ENCODE results near the gene PID1.

Gene PID1

GRCh38 chr2:229246334-229246733 is 24.8 kb downstream of the PID1 start:
- TF ChIP-seq POLR2A (IDR thresholded peaks at IDR 0.05; ENCODE audit: low read length) (no peak), GATA1 (IDR thresholded peaks at IDR 0.05; ENCODE audit: low read depth, low read length) (no peak)
- no peak for DNase-seq

GRCh38 chr2:229244975-229245374 is 26.1 kb downstream of the PID1 start:
- TF ChIP-seq GATA1 (IDR thresholded peaks at IDR 0.05; ENCODE audit: low read depth, low read length): no peak
- no peak for TF ChIP-seq POLR2A (IDR thresholded peaks at IDR 0.05; ENCODE audit: low read length)
- no peak for DNase-seq

GRCh38 chr2:229243890-229244560 is 27.1 kb downstream of the PID1 start:
- DNase-seq: no peak
- TF ChIP-seq GATA1 (IDR thresholded peaks at IDR 0.05; ENCODE audit: low read depth, low read length): no peak
- no peak for TF ChIP-seq POLR2A (IDR thresholded peaks at IDR 0.05; ENCODE audit: low read length)

- no peak for TF ChIP-seq POLR2A (IDR thresholded peaks at IDR 0.05; ENCODE audit: low read length)
- TF ChIP-seq GATA1 (IDR thresholded peaks at IDR 0.05; ENCODE audit: low read depth, low read length): no peak
- DNase-seq: no peak
Observed at GRCh38 chr2:229240984-229241491, 30.0 kb downstream of the PID1 start.

- no peak for DNase-seq
- TF ChIP-seq POLR2A (IDR thresholded peaks at IDR 0.05; ENCODE audit: low read length): no peak
- no peak for TF ChIP-seq GATA1 (IDR thresholded peaks at IDR 0.05; ENCODE audit: low read depth, low read length)
Observed at GRCh38 chr2:229239021-229239420, 32.1 kb downstream of the PID1 start.

- no peak for DNase-seq
- TF ChIP-seq GATA1 (IDR thresholded peaks at IDR 0.05; ENCODE audit: low read depth, low read length): no peak
- no peak for TF ChIP-seq POLR2A (IDR thresholded peaks at IDR 0.05; ENCODE audit: low read length)
Observed at GRCh38 chr2:229237270-229237669, 33.8 kb downstream of the PID1 start.

GRCh38 chr2:229235131-229235914 is 35.8 kb downstream of the PID1 start:
- TF ChIP-seq POLR2A (IDR thresholded peaks at IDR 0.05; ENCODE audit: low read length): no peak
- no peak for TF ChIP-seq GATA1 (IDR thresholded peaks at IDR 0.05; ENCODE audit: low read depth, low read length)
- DNase-seq: no peak

- no peak for TF ChIP-seq GATA1 (IDR thresholded peaks at IDR 0.05; ENCODE audit: low read depth, low read length)
- TF ChIP-seq POLR2A (IDR thresholded peaks at IDR 0.05; ENCODE audit: low read length): no peak
- no peak for DNase-seq
Observed at GRCh38 chr2:229231885-229232284, 39.2 kb downstream of the PID1 start.

- TF ChIP-seq POLR2A (IDR thresholded peaks at IDR 0.05; ENCODE audit: low read length): no peak
- no peak for TF ChIP-seq GATA1 (IDR thresholded peaks at IDR 0.05; ENCODE audit: low read depth, low read length)
- DNase-seq: no peak
Observed at GRCh38 chr2:229231328-229231868, 39.7 kb downstream of the PID1 start.

- no peak for DNase-seq
- TF ChIP-seq POLR2A (IDR thresholded peaks at IDR 0.05; ENCODE audit: low read length): no peak
Observed at GRCh38 chr2:229230911-229231310, 40.2 kb downstream of the PID1 start.

GRCh38 chr2:229230256-229230655 is 40.8 kb downstream of the PID1 start:
- TF ChIP-seq GATA1 (IDR thresholded peaks at IDR 0.05; ENCODE audit: low read depth, low read length) (no peak), POLR2A (IDR thresholded peaks at IDR 0.05; ENCODE audit: low read length) (no peak)
- DNase-seq: no peak

- no peak for TF ChIP-seq POLR2A (IDR thresholded peaks at IDR 0.05; ENCODE audit: low read length)
- no peak for TF ChIP-seq GATA1 (IDR thresholded peaks at IDR 0.05; ENCODE audit: low read depth, low read length)
- DNase-seq: no peak
Observed at GRCh38 chr2:229226382-229226781, 44.7 kb downstream of the PID1 start.

GRCh38 chr2:229223107-229223506 is 48.0 kb downstream of the PID1 start:
- DNase-seq: no peak
- no peak for TF ChIP-seq POLR2A (IDR thresholded peaks at IDR 0.05; ENCODE audit: low read length)
- TF ChIP-seq GATA1 (IDR thresholded peaks at IDR 0.05; ENCODE audit: low read depth, low read length): no peak

- no peak for DNase-seq
- no peak for TF ChIP-seq POLR2A (IDR thresholded peaks at IDR 0.05; ENCODE audit: low read length)
- TF ChIP-seq GATA1 (IDR thresholded peaks at IDR 0.05; ENCODE audit: low read depth, low read length): no peak
Observed at GRCh38 chr2:229221641-229222040, 49.4 kb downstream of the PID1 start.
